ENCODE measurements around the gene SLC2A1. TPM values are rescaled to one million over a fixed set of nuclear protein-coding genes. Genes with fewer than 3 reads are reported as not detected.

SLC2A1 gene
- total and polyA plus RNA-seq, 2 experiments from 2014 or later = 271 to 301 TPM

GRCh38 chr1:42915456-42915855, 43.2 kb downstream of the SLC2A1 start:
- H3K4me1 ChIP-seq (ENCODE audit: insufficient read depth) = no peaks in the 10 kb centered on the region
- no peak overlapping the region for H3K4me3 ChIP-seq
- H3K79me2 ChIP-seq = no peaks in the 10 kb centered on the region
- 86% methylated on average over 3 of the region's 3 CpGs for WGBS (ENCODE audit: low lambda C conversion rate, missing lambda C conversion rate)
- no peak overlapping the region for H3K27ac ChIP-seq
- no peaks in the 10 kb centered on the region for H3K36me3 ChIP-seq (replicated peaks; ENCODE audit: insufficient read depth, low read depth)
- no peaks in the 10 kb centered on the region for H4K20me1 ChIP-seq (ENCODE audit: insufficient read depth, poor library complexity, severe bottlenecking)
- DNase-seq (ENCODE audit: low spot score) = no peak
- no peaks in the 10 kb centered on the region for H3K27me3 ChIP-seq
- no peaks in the 10 kb centered on the region for H3K9me2 ChIP-seq (replicated peaks; ENCODE audit: insufficient read depth)
- TF ChIP-seq EZH2phosphoT487 (IDR thresholded peaks at IDR 0.05; ENCODE audit: low read depth, severe bottlenecking, unreplicated experiment) = no peak
- TF ChIP-seq, protein P1, sequence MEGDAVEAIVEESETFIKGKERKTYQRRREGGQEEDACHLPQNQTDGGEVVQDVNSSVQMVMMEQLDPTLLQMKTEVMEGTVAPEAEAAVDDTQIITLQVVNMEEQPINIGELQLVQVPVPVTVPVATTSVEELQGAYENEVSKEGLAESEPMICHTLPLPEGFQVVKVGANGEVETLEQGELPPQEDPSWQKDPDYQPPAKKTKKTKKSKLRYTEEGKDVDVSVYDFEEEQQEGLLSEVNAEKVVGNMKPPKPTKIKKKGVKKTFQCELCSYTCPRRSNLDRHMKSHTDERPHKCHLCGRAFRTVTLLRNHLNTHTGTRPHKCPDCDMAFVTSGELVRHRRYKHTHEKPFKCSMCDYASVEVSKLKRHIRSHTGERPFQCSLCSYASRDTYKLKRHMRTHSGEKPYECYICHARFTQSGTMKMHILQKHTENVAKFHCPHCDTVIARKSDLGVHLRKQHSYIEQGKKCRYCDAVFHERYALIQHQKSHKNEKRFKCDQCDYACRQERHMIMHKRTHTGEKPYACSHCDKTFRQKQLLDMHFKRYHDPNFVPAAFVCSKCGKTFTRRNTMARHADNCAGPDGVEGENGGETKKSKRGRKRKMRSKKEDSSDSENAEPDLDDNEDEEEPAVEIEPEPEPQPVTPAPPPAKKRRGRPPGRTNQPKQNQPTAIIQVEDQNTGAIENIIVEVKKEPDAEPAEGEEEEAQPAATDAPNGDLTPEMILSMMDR (IDR thresholded peaks at IDR 0.05; ENCODE audit: poor library complexity) = no peak
- TF ChIP-seq EZH2 (IDR thresholded peaks at IDR 0.05; ENCODE audit: borderline replicate concordance) = no peak
- no peaks in the 10 kb centered on the region for H3K9me3 ChIP-seq (ENCODE audit: low read depth)
- H3K4me2 ChIP-seq = no peak overlapping the region
- no peak overlapping the region for H2AFZ ChIP-seq

DNA sequence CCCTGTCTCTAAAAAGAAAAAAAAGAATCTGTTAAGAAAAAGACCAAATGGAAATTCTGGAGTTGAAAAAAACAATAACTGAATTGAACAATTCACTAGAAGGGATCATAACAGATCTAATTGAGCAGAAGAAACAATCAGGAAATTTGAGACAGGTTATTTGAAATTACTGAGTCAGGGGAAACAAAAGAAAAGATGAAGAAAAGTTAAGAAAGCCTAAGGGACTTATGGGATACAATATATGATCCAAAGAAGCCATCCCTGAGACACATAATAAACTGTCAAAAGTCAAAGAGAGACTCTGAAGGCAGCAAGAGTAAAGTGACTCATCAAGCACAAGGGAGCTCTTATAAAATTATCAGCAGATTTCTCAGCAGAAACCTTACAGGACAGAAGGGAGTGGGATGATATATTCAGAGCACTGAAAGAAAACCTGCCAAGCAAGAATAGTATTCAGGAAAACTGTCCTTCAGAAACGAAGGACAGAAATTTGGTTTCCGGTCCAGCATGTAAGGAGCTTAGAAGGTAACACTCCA, 44.5 kb downstream of the SLC2A1 start:
- H3K4me1 ChIP-seq (ENCODE audit: insufficient read depth) = no peaks in the 10 kb centered on the region
- H4K20me1 ChIP-seq (ENCODE audit: insufficient read depth, poor library complexity, severe bottlenecking) = no peaks in the 10 kb centered on the region
- H3K4me2 ChIP-seq = no peak overlapping the region
- no peak for TF ChIP-seq EZH2 (IDR thresholded peaks at IDR 0.05; ENCODE audit: borderline replicate concordance)
- TF ChIP-seq, protein P1 (IDR thresholded peaks at IDR 0.05; ENCODE audit: poor library complexity) = no peak
- TF ChIP-seq EZH2phosphoT487 (IDR thresholded peaks at IDR 0.05; ENCODE audit: low read depth, severe bottlenecking, unreplicated experiment) = no peak
- no peak overlapping the region for H3K4me3 ChIP-seq
- no peaks in the 10 kb centered on the region for H3K36me3 ChIP-seq (replicated peaks; ENCODE audit: insufficient read depth, low read depth)
- H3K27me3 ChIP-seq = no peaks in the 10 kb centered on the region
- no peak for DNase-seq (ENCODE audit: low spot score)
- H3K9me2 ChIP-seq (replicated peaks; ENCODE audit: insufficient read depth) = no peaks in the 10 kb centered on the region
- no peaks in the 10 kb centered on the region for H3K79me2 ChIP-seq
- H3K9me3 ChIP-seq (ENCODE audit: low read depth) = no peaks in the 10 kb centered on the region
- 66% methylated on average over 2 of the region's 2 CpGs for WGBS (ENCODE audit: low lambda C conversion rate, missing lambda C conversion rate)
- H2AFZ ChIP-seq = no peak overlapping the region
- H3K27ac ChIP-seq = no peak overlapping the region

DNA sequence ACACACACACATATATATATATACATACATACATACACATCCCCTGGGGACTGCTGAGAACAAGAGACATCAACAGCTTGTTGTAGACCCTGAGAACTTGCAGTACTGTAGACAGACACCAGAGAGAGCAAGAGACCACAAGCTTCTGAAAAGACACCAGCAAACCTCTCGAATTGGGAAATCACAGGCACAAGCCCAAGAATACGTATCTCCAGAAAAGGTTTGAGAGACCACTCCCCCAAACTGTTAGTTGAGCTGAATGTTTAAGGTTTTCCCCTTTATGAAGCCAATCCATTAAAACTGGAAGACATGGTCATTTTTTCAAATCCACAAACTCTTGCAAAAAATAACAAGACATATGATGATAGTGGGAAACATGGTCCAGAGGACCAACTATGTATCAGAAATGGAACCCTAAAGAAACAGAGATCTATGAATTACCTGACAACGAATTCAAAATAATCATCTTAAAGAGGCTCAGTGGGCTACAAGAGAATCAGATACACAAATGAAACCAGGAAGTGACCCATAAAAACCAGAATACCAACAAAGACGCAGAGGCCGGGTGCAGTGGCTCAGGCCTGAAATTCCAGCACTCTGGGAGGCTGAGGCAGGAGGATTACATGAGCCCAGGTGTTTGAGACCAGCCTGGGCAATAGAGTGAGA, 45.1 kb downstream of the SLC2A1 start:
- DNase-seq (ENCODE audit: low spot score) = peak; percentile 76
- Histone ChIP-seq H3K9me3 (ENCODE audit: low read depth) (no peaks in the 10 kb centered on the region), H3K9me2 (replicated peaks; ENCODE audit: insufficient read depth) (no peaks in the 10 kb centered on the region), H3K4me3 (no peak overlapping the region), H3K27ac (no peak overlapping the region), H3K79me2 (no peaks in the 10 kb centered on the region), H3K27me3 (no peaks in the 10 kb centered on the region), H3K36me3 (replicated peaks; ENCODE audit: insufficient read depth, low read depth) (no peaks in the 10 kb centered on the region), H3K4me2 (no peak overlapping the region), H3K4me1 (ENCODE audit: insufficient read depth) (no peaks in the 10 kb centered on the region), H4K20me1 (ENCODE audit: insufficient read depth, poor library complexity, severe bottlenecking) (no peaks in the 10 kb centered on the region), H2AFZ (no peak overlapping the region)
- TF ChIP-seq, protein P1 (IDR thresholded peaks at IDR 0.05; ENCODE audit: poor library complexity) = peak; percentile 77
- TF ChIP-seq EZH2 (IDR thresholded peaks at IDR 0.05; ENCODE audit: borderline replicate concordance) (no peak), EZH2phosphoT487 (IDR thresholded peaks at IDR 0.05; ENCODE audit: low read depth, severe bottlenecking, unreplicated experiment) (no peak)
- WGBS (ENCODE audit: low lambda C conversion rate, missing lambda C conversion rate) = 59% methylated on average over 5 of the region's 5 CpGs
